Parathyroid adenoma (tissue), 2 donors: ENCODE results near the gene PDGFB.

ENCODE experiments used
- H2AFZ ChIP-seq: fragments of 300-600 bp; sonication (generic); one replicate; pipeline ENCODE4 v1.7.0; 2017; ENCODE audit warnings: antibody characterized with exemption, mild to moderate bottlenecking
- H3K27ac ChIP-seq: fragments of 300-600 bp; sonication (generic); one replicate; pipeline ENCODE4 v1.7.0; 2017
- H3K27me3 ChIP-seq: fragments of 300-600 bp; sonication (generic); one replicate; pipeline ENCODE4 v1.7.0; 2017; ENCODE audit warnings: low read length; ENCODE audit not compliant: control insufficient read depth, insufficient read depth
- H3K36me3 ChIP-seq: fragments of 300-600 bp; sonication (generic); one replicate; pipeline ENCODE4 v1.7.0; 2017; ENCODE audit warnings: low read length; ENCODE audit not compliant: control insufficient read depth, insufficient read depth
- H3K4me1 ChIP-seq: fragments of 300-600 bp; sonication (generic); one replicate; pipeline ENCODE4 v1.7.0; 2017; ENCODE audit warnings: control low read depth
- H3K4me2 ChIP-seq: fragments of 300-600 bp; sonication (generic); one replicate; pipeline ENCODE4 v1.7.0; 2017; ENCODE audit warnings: low read length
- H3K4me3 ChIP-seq: fragments of 300-600 bp; sonication (generic); one replicate; pipeline ENCODE4 v1.7.0; 2017; ENCODE audit warnings: low read depth, low read length
- H3K79me2 ChIP-seq: fragments of 300-600 bp; sonication (generic); one replicate; pipeline ENCODE4 v1.7.0; 2017; ENCODE audit warnings: control low read depth
- H3K9ac ChIP-seq: fragments of 300-600 bp; sonication (generic); one replicate; pipeline ENCODE4 v1.7.0; 2017; ENCODE audit warnings: mild to moderate bottlenecking
- H3K9me3 ChIP-seq: fragments of 300-600 bp; sonication (generic); one replicate; pipeline ENCODE4 v1.7.0; 2017; ENCODE audit warnings: low read length; ENCODE audit not compliant: control insufficient read depth
- TF ChIP-seq, protein P1 (sequence below): fragments of 300-600 bp; sonication (generic); IDR thresholded peaks from one replicate; pipeline ENCODE4 v1.7.0; 2017; ENCODE audit warnings: antibody characterized with exemption, mild to moderate bottlenecking
- donor health status: primary hyperparathyroidism.

PDGFB gene

DNA sequence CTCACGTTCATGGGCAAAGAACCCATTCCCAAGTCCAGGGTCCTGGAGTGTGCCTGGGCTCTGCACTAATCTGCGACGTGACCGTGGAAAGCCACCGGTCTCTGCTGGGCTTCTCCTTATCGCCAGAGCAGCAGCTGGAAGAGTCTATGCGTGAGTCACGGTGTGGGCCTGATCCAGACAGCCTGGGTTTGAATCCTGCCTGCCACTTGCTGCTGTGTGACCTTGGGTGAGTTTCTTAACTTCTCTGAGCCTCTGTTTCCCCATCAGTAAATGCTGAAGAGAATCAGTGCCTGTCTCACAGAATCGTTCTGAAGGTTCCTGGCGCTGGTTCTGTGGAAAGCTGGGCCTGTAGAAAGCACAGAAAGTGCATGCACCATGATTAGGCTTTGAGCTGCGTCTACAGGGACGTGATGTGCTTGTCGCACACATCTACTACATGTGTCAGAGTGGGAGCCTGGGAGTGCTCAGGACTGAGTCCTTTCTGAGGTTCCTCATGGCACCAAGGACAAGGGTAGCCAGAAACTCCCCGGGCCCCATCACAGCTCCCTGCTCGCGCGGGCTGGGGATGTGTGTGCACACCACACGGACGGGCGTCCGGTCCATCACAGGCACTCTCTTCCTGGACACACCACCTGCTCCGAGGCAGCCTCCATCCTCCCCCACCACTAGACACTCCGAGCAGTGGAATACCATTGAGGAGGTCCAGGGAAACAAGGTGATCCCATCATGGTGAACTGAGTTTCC lies 20.5 kb upstream of the PDGFB start:
- Histone ChIP-seq H3K27ac (no peak overlapping the region), H3K27me3 (no peaks in the 10 kb centered on the region), H3K4me3 (no peak overlapping the region), H3K9me3 (no peaks in the 10 kb centered on the region), H3K36me3 (no peaks in the 10 kb centered on the region), H2AFZ (no peak overlapping the region), H3K9ac (no peak overlapping the region), H3K4me2 (no peak overlapping the region), H3K4me1 (peaks cover 6% of the 10 kb centered on the region), H3K79me2 (no peaks in the 10 kb centered on the region)
- TF ChIP-seq, protein P1, sequence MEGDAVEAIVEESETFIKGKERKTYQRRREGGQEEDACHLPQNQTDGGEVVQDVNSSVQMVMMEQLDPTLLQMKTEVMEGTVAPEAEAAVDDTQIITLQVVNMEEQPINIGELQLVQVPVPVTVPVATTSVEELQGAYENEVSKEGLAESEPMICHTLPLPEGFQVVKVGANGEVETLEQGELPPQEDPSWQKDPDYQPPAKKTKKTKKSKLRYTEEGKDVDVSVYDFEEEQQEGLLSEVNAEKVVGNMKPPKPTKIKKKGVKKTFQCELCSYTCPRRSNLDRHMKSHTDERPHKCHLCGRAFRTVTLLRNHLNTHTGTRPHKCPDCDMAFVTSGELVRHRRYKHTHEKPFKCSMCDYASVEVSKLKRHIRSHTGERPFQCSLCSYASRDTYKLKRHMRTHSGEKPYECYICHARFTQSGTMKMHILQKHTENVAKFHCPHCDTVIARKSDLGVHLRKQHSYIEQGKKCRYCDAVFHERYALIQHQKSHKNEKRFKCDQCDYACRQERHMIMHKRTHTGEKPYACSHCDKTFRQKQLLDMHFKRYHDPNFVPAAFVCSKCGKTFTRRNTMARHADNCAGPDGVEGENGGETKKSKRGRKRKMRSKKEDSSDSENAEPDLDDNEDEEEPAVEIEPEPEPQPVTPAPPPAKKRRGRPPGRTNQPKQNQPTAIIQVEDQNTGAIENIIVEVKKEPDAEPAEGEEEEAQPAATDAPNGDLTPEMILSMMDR, result no peak

DNA sequence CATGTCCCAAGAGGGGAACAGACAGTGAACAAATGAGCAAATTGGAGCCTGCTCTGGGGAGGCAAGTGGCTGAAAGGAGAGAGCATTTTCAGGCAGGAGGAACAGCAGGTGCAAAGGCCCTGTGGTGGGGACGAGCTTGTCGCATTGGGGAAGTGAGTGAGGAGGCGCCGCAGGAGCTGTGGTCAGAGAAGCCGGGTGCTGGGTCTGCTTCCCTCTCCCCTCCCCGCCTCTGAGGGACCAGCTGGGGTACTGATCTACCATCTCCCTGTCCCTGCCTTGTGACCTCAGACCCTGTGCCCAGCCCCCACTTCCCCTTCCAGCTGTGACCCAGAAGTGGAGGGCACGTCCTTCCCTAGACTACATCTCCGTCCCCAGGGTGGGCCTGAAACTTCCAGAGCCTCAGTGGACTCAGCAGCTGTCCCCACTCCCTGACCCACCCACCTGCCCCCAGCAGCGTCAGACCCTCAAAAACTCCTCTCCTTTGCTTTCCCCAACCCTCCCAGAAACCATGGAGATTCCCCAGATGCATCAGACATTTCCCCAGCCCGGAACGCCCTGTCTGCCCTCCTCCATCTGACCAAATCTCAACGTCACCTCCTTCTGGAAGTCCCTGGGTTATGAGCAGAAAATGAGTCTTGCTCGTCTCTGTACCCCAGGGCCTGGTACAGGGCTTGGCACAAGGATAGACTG lies 19.7 kb upstream of the PDGFB start:
- no peak overlapping the region for H3K4me2 ChIP-seq
- H3K27ac ChIP-seq, result no peak overlapping the region
- no peaks in the 10 kb centered on the region for H3K36me3 ChIP-seq
- H3K4me1 ChIP-seq, result peaks cover 6% of the 10 kb centered on the region
- no peaks in the 10 kb centered on the region for H3K79me2 ChIP-seq
- no peak overlapping the region for H2AFZ ChIP-seq
- no peaks in the 10 kb centered on the region for H3K9me3 ChIP-seq
- H3K4me3 ChIP-seq, result no peak overlapping the region
- no peak overlapping the region for H3K9ac ChIP-seq
- H3K27me3 ChIP-seq, result no peaks in the 10 kb centered on the region
- TF ChIP-seq, protein P1, result no peak

DNA sequence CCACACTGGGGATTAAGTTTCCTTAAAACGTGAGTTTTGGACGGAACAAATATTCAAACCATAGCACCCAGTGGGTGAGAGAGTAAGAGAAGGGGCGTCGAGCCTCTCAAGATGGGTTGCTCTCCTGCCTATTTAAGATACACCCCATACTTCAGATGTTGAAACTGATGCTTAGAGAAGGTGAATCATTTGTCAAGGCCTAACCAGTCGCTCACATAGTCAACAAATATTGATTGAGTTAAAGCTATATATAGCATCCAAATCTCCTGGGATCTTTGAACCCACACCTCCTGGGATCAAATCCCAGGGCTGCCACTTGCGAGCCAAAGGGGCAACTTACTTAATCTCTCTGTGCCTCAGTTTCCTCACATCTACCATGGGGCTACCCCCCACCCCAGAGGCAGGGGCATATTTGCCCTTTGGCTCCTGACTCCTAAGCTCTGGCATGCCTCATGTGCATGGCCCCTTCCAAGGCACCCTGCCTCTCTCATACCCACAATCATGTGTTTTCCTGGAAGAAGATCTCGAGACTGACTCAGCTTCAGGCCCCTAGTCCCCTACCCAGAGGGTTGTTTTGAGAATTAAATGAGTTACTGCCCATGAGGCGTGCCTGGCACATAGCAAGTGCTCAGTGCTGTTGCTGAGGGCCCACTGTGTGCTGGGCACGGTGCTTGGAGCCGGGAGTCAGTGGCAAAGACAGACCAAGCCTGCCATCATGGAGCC lies 19.0 kb upstream of the PDGFB start:
- H3K4me2 ChIP-seq, result no peak overlapping the region
- no peaks in the 10 kb centered on the region for H3K36me3 ChIP-seq
- H3K27me3 ChIP-seq, result no peaks in the 10 kb centered on the region
- no peak overlapping the region for H3K27ac ChIP-seq
- no peak overlapping the region for H3K4me3 ChIP-seq
- no peak overlapping the region for H2AFZ ChIP-seq
- TF ChIP-seq, protein P1, result no peak
- H3K4me1 ChIP-seq, result peaks cover 6% of the 10 kb centered on the region
- no peak overlapping the region for H3K9ac ChIP-seq
- no peaks in the 10 kb centered on the region for H3K9me3 ChIP-seq
- H3K79me2 ChIP-seq, result no peaks in the 10 kb centered on the region

DNA sequence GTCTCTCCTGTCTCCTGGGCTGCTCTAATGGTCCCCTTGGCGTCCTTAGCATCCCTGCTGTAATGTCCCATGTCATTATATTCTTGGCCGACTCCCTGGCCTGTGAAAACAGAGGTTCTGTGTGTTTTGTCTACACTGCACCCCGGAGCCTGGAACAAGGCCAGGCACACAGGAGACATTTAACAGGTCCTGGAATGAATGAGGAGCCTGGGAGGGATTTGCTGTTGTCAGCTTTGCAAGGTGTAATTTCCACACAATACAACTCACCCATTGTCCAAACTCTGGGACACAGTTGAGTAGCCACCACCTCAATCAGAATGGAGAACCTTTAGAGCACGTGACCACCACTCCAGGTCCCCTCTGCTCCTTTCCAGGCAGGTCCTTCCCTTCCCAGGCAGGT lies 14.9 kb upstream of the PDGFB start:
- Histone ChIP-seq H3K27ac (no peak overlapping the region), H3K27me3 (no peaks in the 10 kb centered on the region), H3K9me3 (no peaks in the 10 kb centered on the region), H3K36me3 (no peaks in the 10 kb centered on the region), H3K79me2 (no peaks in the 10 kb centered on the region), H3K4me1 (peaks cover 6% of the 10 kb centered on the region), H3K4me3 (no peak overlapping the region), H3K4me2 (no peak overlapping the region), H2AFZ (no peak overlapping the region), H3K9ac (no peak overlapping the region)
- TF ChIP-seq, protein P1, result no peak
